Measurements from ENCODE around the gene PMEPA1.

Gene PMEPA1

GRCh38 chr20:57748601-57749130 is 38.9 kb upstream of the PMEPA1 start:
- Histone ChIP-seq H3K27ac (ENCODE audit: extremely low read depth, low read depth, low read length) (peak overlapping the region; percentile 73; the same call in 1 of the 2 replicates), H3K36me3 (ENCODE audit: control insufficient read depth in 2 of 2, insufficient read depth in 1 of 2, low read length in 2 of 2) (no peaks in the 10 kb centered on the region), H3K4me3 (ENCODE audit: low read depth, low read length) (peak overlapping the region; percentile 23), H3K4me1 (ENCODE audit: control insufficient read depth, insufficient read depth, low read length) (peaks cover 13% of the 10 kb centered on the region), H3K9me3 (ENCODE audit: control insufficient read depth, insufficient read depth, low read depth, low read length) (no peaks in the 10 kb centered on the region)
- ChIA-PET CTCF (interaction anchor here (0.6 to 1.0 kb wide), 3 partner anchors 36 to 334 kb away, joined by 3 to 5 read pairs (median 3); no protein-coding TSS in a partner anchor), POLR2A (interaction anchor here (0.9 to 1.9 kb wide), 7 partner anchors 10 to 50 kb away, joined by 3 to 20 read pairs (median 3); partner anchors contain the start of gene PMEPA1)
- TF ChIP-seq ZNF366 (tag by site-specific recombination; conservative IDR thresholded peaks at IDR 0.05) (peak; percentile 30; the same call in 1 of the 2 replicates), WT1 (tag by site-specific recombination; IDR thresholded peaks at IDR 0.05) (peak; percentile 59; the same call in 1 of the 2 replicates), ZNF335 (tag by site-specific recombination; conservative IDR thresholded peaks at IDR 0.05) (peak; percentile 82), ZBTB48 (tag by site-specific recombination; IDR thresholded peaks at IDR 0.05) (0 out of 2 replicates have a peak, but pooled peaks have one; percentile 31), ZBTB11 (tag by site-specific recombination; conservative IDR thresholded peaks at IDR 0.05; ENCODE audit: low read depth) (no peak; the same call in none of the 2 replicates), ZNF629 (tag by site-specific recombination; IDR thresholded peaks at IDR 0.05) (peak; percentile 58; the same call in 1 of the 2 replicates), KLF16 (tag by site-specific recombination; IDR thresholded peaks at IDR 0.05) (peak; percentile 88), ZNF76 (tag by site-specific recombination; IDR thresholded peaks at IDR 0.05; ENCODE audit: borderline replicate concordance, low read depth) (0 out of 2 replicates have a peak, but pooled peaks have one; percentile 54), PATZ1 (tag by site-specific recombination; IDR thresholded peaks at IDR 0.05) (peak; percentile 86), ZNF777 (tag by site-specific recombination; IDR thresholded peaks at IDR 0.05; ENCODE audit: borderline replicate concordance) (peak; percentile 57; the same call in 1 of the 2 replicates), ZNF18 (tag by site-specific recombination; IDR thresholded peaks at IDR 0.05) (peak; percentile 94), EGR2 (tag by site-specific recombination; IDR thresholded peaks at IDR 0.05; ENCODE audit: low read depth) (peak; percentile 37; the same call in 1 of the 2 replicates), CTCF (tag by site-specific recombination; IDR thresholded peaks at IDR 0.05) (peak; percentile 57; the same call in 1 of the 2 replicates), ZNF571 (tag by site-specific recombination; IDR thresholded peaks at IDR 0.05) (no peak), OSR2 (tag by site-specific recombination; IDR thresholded peaks at IDR 0.05) (peak; percentile 38; the same call in 1 of the 2 replicates), ZNF654 (tag by site-specific recombination; IDR thresholded peaks at IDR 0.05; ENCODE audit: low read depth) (no peak), ZSCAN4 (tag by site-specific recombination; IDR thresholded peaks at IDR 0.05) (peak; percentile 93), BCL6B (tag by site-specific recombination; IDR thresholded peaks at IDR 0.05) (peak; percentile 99), FEZF1 (tag by site-specific recombination; IDR thresholded peaks at IDR 0.05) (peak; percentile 78), ZNF394 (tag by site-specific recombination; IDR thresholded peaks at IDR 0.05; ENCODE audit: borderline replicate concordance) (peak; percentile 26; the same call in 1 of the 2 replicates), BCL11A (tag by site-specific recombination; IDR thresholded peaks at IDR 0.05; ENCODE audit: low read depth) (peak; percentile 38; the same call in 1 of the 2 replicates), ZBTB21 (tag by site-specific recombination; IDR thresholded peaks at IDR 0.05) (no peak), ZNF157 (tag by site-specific recombination; IDR thresholded peaks at IDR 0.05) (no peak), ZNF776 (tag by site-specific recombination; IDR thresholded peaks at IDR 0.05; ENCODE audit: borderline replicate concordance) (no peak), ZNF501 (tag by site-specific recombination; IDR thresholded peaks at IDR 0.05) (0 out of 2 replicates have a peak, but pooled peaks have one; percentile 19), ZNF677 (tag by site-specific recombination; IDR thresholded peaks at IDR 0.05) (no peak)
